HEK293 (cell line): ENCODE measurements around the gene SERINC5.

Experiments used
- CTCF ChIA-PET: fragments of 350-600 bp; formaldehyde crosslinking; extraction: SDS; loops from one replicate; lab custom pipeline; 2021; ENCODE audit warnings: antibody characterized with exemption; lab: Yijun Ruan, JAX
- POLR2A ChIA-PET: fragments of 300-600 bp; formaldehyde crosslinking; extraction: SDS; loops from one replicate; lab custom pipeline; 2020; ENCODE audit warnings: antibody characterized with exemption, inconsistent platforms; lab: Yijun Ruan, JAX
- H3K27ac ChIP-seq: fragments of 200-500 bp; sonication (Bioruptor generic); 2 replicates; pipeline ENCODE4 v1.5.1; 2014; ENCODE audit warnings: low read depth, low read length, control low read depth, inconsistent platforms; ENCODE audit errors: extremely low read depth
- H3K36me3 ChIP-seq, 2 experiments: fragments of 200-500 bp in 1 of 2; sonication (Bioruptor generic) in 1 of 2; 1 replicate in 1 of 2; 2 replicates in 1 of 2; pipeline ENCODE4 v1.5.1; 2014 to 2017; ENCODE audit warnings: inconsistent platforms in 2 of 2, low read length in 2 of 2; ENCODE audit not compliant: control insufficient read depth in 2 of 2, insufficient read depth in 1 of 2
- H3K4me1 ChIP-seq: fragments of 200-500 bp; sonication (Bioruptor generic); 2 replicates; pipeline ENCODE4 v1.5.1; 2014; ENCODE audit warnings: mild to moderate bottlenecking, low read length, inconsistent platforms; ENCODE audit not compliant: control insufficient read depth, insufficient read depth
- H3K4me3 ChIP-seq: 2 replicates; pipeline ENCODE4 v1.5.1; 2011; ENCODE audit warnings: low read depth, mild to moderate bottlenecking, control low read depth, low read length, moderate library complexity
- H3K9me3 ChIP-seq: fragments of 200-500 bp; sonication (Bioruptor generic); 2 replicates; pipeline ENCODE4 v1.5.1; 2014; ENCODE audit warnings: low read depth, low read length, inconsistent platforms; ENCODE audit not compliant: control insufficient read depth, insufficient read depth
- GLI4 ChIP-seq: fragments of 450-650 bp; formaldehyde crosslinking; IDR thresholded peaks from 2 replicates; pipeline ENCODE4 v1.5.1; 2016; ENCODE audit warnings: missing biosample characterization, missing genetic modification characterization
- HOXA7 ChIP-seq: sonication (generic); formaldehyde crosslinking; IDR thresholded peaks from 2 replicates; pipeline ENCODE4 v1.8.1; 2022; ENCODE audit warnings: missing genetic modification reagents, borderline replicate concordance
- INSM2 ChIP-seq: fragments of 450-650 bp; formaldehyde crosslinking; IDR thresholded peaks from 2 replicates; pipeline ENCODE4 v1.5.1; 2016; ENCODE audit warnings: missing biosample characterization, missing genetic modification characterization
- MYNN ChIP-seq: fragments of 450-650 bp; formaldehyde crosslinking; IDR thresholded peaks from 2 replicates; pipeline ENCODE4 v1.5.1; 2016; ENCODE audit warnings: missing biosample characterization, missing genetic modification characterization, borderline replicate concordance
- OVOL3 ChIP-seq: fragments of 450-650 bp; formaldehyde crosslinking; IDR thresholded peaks from 2 replicates; pipeline ENCODE4 v1.5.1; 2016; ENCODE audit warnings: missing biosample characterization, missing genetic modification characterization
- ZFP37 ChIP-seq: fragments of 450-650 bp; formaldehyde crosslinking; IDR thresholded peaks from 2 replicates; pipeline ENCODE4 v1.5.1; 2016; ENCODE audit warnings: missing biosample characterization, missing genetic modification characterization
- ZNF133 ChIP-seq: fragments of 450-650 bp; formaldehyde crosslinking; IDR thresholded peaks from 2 replicates; pipeline ENCODE4 v1.5.1; 2016; ENCODE audit warnings: missing biosample characterization, missing genetic modification characterization
- ZNF184 ChIP-seq: fragments of 450-650 bp; IDR thresholded peaks from 2 replicates; pipeline ENCODE4 v1.5.1; 2018; ENCODE audit warnings: missing biosample characterization, mild to moderate bottlenecking, missing genetic modification characterization
- ZNF223 ChIP-seq: fragments of 450-650 bp; formaldehyde crosslinking; IDR thresholded peaks from 2 replicates; pipeline ENCODE4 v1.5.1; 2016; ENCODE audit warnings: missing biosample characterization, missing genetic modification characterization
- ZNF280C ChIP-seq: fragments of 450-650 bp; formaldehyde crosslinking; IDR thresholded peaks from 2 replicates; pipeline ENCODE4 v1.5.1; 2016; ENCODE audit warnings: missing biosample characterization, missing genetic modification characterization
- ZNF362 ChIP-seq: fragments of 450-650 bp; formaldehyde crosslinking; IDR thresholded peaks from 2 replicates; pipeline ENCODE4 v1.5.1; 2016; ENCODE audit warnings: missing biosample characterization, missing genetic modification characterization
- ZNF449 ChIP-seq: fragments of 450-650 bp; formaldehyde crosslinking; IDR thresholded peaks from 2 replicates; pipeline ENCODE4 v1.5.1; 2017; ENCODE audit warnings: missing biosample characterization, mild to moderate bottlenecking, missing genetic modification characterization, moderate library complexity
- ZNF473 ChIP-seq: fragments of 450-650 bp; formaldehyde crosslinking; IDR thresholded peaks from 2 replicates; pipeline ENCODE4 v1.5.1; 2017; ENCODE audit warnings: missing biosample characterization, missing genetic modification characterization
- ZNF571 ChIP-seq: fragments of 450-650 bp; formaldehyde crosslinking; IDR thresholded peaks from 2 replicates; pipeline ENCODE4 v1.5.0; 2017; ENCODE audit warnings: missing biosample characterization, missing genetic modification characterization
- ZNF585B ChIP-seq: fragments of 450-650 bp; formaldehyde crosslinking; IDR thresholded peaks from 2 replicates; pipeline ENCODE4 v1.5.1; 2016; ENCODE audit warnings: missing biosample characterization, missing genetic modification characterization
- ZNF791 ChIP-seq: fragments of 450-650 bp; formaldehyde crosslinking; IDR thresholded peaks from 2 replicates; pipeline ENCODE4 v1.5.1; 2016; ENCODE audit warnings: missing biosample characterization, missing genetic modification characterization
- ZSCAN4 ChIP-seq: fragments of 450-650 bp; formaldehyde crosslinking; IDR thresholded peaks from 2 replicates; pipeline ENCODE4 v1.5.1; 2017; ENCODE audit warnings: missing biosample characterization, missing genetic modification characterization

The SERINC5 gene

GRCh38 chr5:80182809-80183580 is 72.9 kb downstream of the SERINC5 start (continued):
- TF ChIP-seq ZFP37 (tag by site-specific recombination) (no peak), ZNF473 (tag by site-specific recombination) (no peak), ZNF184 (tag by site-specific recombination) (no peak)
- TF ChIP-seq, all 188 proteins: peak for 0

- CTCF ChIA-PET = interaction anchor here (0.6 kb wide), 1 partner anchor 923 kb away, joined by 4 read pairs; no protein-coding TSS in a partner anchor
- H3K4me1 ChIP-seq = peaks cover 12% of the 10 kb centered on the region
These were observed 74.1 kb downstream of the SERINC5 start for GRCh38 chr5:80181618-80182211.

GRCh38 chr5:80177236-80177635 is 78.6 kb downstream of the SERINC5 start:
- CTCF ChIA-PET = interaction anchor here (1.3 kb wide), 1 partner anchor 64 kb away, joined by 3 read pairs; no protein-coding TSS in a partner anchor
- Histone ChIP-seq H3K9me3 (no peaks in the 10 kb centered on the region), H3K36me3 (peaks cover 0 to 5% of the 10 kb centered on the region in 2 experiments; a peak in 1 of 3 replicates), H3K4me3 (no peak overlapping the region), H3K27ac (no peak overlapping the region), H3K4me1 (peaks cover 8% of the 10 kb centered on the region)
- POLR2A ChIA-PET = no interaction called here
- TF ChIP-seq ZNF791 (tag by site-specific recombination) = no peak
- TF ChIP-seq OVOL3 (tag by site-specific recombination) = no peak
- TF ChIP-seq INSM2 = no peak
- no peak for TF ChIP-seq ZNF362 (tag by site-specific recombination)
- TF ChIP-seq ZNF571 (tag by site-specific recombination) = no peak
- no peak for TF ChIP-seq ZNF449 (tag by site-specific recombination)
- TF ChIP-seq MYNN (tag by site-specific recombination) = no peak
- no peak for TF ChIP-seq GLI4
- TF ChIP-seq ZSCAN4 = no peak

More at GRCh38 chr5:80181618-80182211, 74.1 kb downstream of the SERINC5 start:
- 0 out of 2 replicates have a peak, but pooled peaks have one; percentile 38 for TF ChIP-seq ZNF133
- no peak for TF ChIP-seq HOXA7 (CRISPR knock-in tag)
- no peak for TF ChIP-seq ZNF280C (tag by site-specific recombination)
- TF ChIP-seq ZNF223 (tag by site-specific recombination) = no peak
- no peak for TF ChIP-seq ZNF585B (tag by site-specific recombination)
- H3K36me3 ChIP-seq = no peaks in the 10 kb centered on the region
- POLR2A ChIA-PET = no interaction called here
- H3K27ac ChIP-seq = no peak overlapping the region
- no peaks in the 10 kb centered on the region for H3K9me3 ChIP-seq
- H3K4me3 ChIP-seq = no peak overlapping the region
